ENCODE data around the gene PRDM16.

PRDM16 gene

GRCh38 chr1:3327389-3327702 lies 258.3 kb downstream of the PRDM16 start:
- Histone ChIP-seq H3K9me3 (ENCODE audit: insufficient read depth, low read length, severe bottlenecking) (no peaks in the 10 kb centered on the region), H2AFZ (ENCODE audit: low read depth, low read length) (no peak overlapping the region), H3K9ac (ENCODE audit: low read depth, low read length) (no peak overlapping the region), H3K36me3 (ENCODE audit: insufficient read depth, low read length) (no peaks in the 10 kb centered on the region), H3K79me2 (ENCODE audit: insufficient read depth, low read length) (no peaks in the 10 kb centered on the region), H3K4me2 (ENCODE audit: insufficient read depth, low read length) (no peak overlapping the region), H3K4me3 (ENCODE audit: low read depth in 1 of 2, low read length in 2 of 2) (no peak overlapping the region), H3K27me3 (ENCODE audit: insufficient read depth, low read length, poor library complexity) (no peaks in the 10 kb centered on the region), H3K4me1 (ENCODE audit: insufficient read depth, low read length) (no peaks in the 10 kb centered on the region), H3K27ac (ENCODE audit: low read length) (no peak overlapping the region), H4K20me1 (ENCODE audit: insufficient read depth, low read length) (no peaks in the 10 kb centered on the region)
- ATAC-seq (ENCODE audit: insufficient read depth, low read depth), result no peak
- TF ChIP-seq CTCF (IDR thresholded peaks at IDR 0.05; ENCODE audit: borderline replicate concordance, extremely low read depth, low read length, poor library complexity, severe bottlenecking) (no peak), EZH2 (IDR thresholded peaks at IDR 0.05; ENCODE audit: borderline replicate concordance, low read depth, low read length, severe bottlenecking) (no peak)
- DNase-seq, result no peak

- DNase-seq, result no peak
- Histone ChIP-seq H3K36me3 (ENCODE audit: insufficient read depth, low read length) (no peaks in the 10 kb centered on the region), H3K27ac (ENCODE audit: low read length) (no peak overlapping the region)
These were observed 259.1 kb downstream of the PRDM16 start for GRCh38 chr1:3327936-3328590.

DNA sequence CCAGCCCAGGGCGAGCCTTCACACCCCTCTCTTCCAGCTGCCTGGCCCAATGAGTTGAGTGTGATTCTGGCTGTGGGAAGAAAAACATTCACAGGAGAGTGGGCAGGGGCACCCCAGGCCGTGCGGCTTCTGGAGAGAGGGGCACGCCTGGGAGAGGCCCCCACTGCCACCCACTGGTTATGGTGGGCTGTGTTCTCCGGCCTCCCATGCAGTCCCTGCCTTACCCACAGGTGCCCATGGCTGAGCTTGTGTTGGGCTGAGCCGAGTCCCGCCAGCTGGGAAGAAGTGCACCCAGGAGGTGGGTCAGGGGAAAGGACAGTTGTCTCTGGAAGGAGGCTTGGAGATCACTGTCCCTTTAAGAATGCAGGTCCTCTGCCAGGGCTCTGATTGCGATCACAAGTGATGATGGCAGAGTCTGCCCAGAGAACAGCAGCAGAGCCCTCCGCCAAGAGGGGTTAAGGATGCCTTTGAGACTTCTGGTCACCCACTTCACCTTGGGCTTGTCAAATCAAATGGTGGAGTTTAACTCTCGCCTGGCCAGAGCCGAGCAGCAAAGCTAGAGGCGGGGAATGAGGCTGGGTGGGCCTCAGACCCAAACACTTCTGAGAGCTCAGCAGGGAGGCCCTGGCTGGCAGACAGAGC lies 260.8 kb downstream of the PRDM16 start:
- no peak overlapping the region for H2AFZ ChIP-seq (ENCODE audit: low read depth, low read length)
- no peak overlapping the region for H3K27ac ChIP-seq (ENCODE audit: low read length)
- H3K4me2 ChIP-seq (ENCODE audit: insufficient read depth, low read length), result no peak overlapping the region
- no peaks in the 10 kb centered on the region for H4K20me1 ChIP-seq (ENCODE audit: insufficient read depth, low read length)
- ATAC-seq (ENCODE audit: insufficient read depth, low read depth), result no peak
- H3K36me3 ChIP-seq (ENCODE audit: insufficient read depth, low read length), result no peaks in the 10 kb centered on the region
- no peak for DNase-seq
- H3K4me3 ChIP-seq (ENCODE audit: low read depth in 1 of 2, low read length in 2 of 2), result no peak overlapping the region
- H3K9me3 ChIP-seq (ENCODE audit: insufficient read depth, low read length, severe bottlenecking), result no peaks in the 10 kb centered on the region
- no peaks in the 10 kb centered on the region for H3K27me3 ChIP-seq (ENCODE audit: insufficient read depth, low read length, poor library complexity)
- no peaks in the 10 kb centered on the region for H3K79me2 ChIP-seq (ENCODE audit: insufficient read depth, low read length)
- H3K4me1 ChIP-seq (ENCODE audit: insufficient read depth, low read length), result no peaks in the 10 kb centered on the region
- H3K9ac ChIP-seq (ENCODE audit: low read depth, low read length), result no peak overlapping the region
- TF ChIP-seq EZH2 (IDR thresholded peaks at IDR 0.05; ENCODE audit: borderline replicate concordance, low read depth, low read length, severe bottlenecking), result no peak
- no peak for TF ChIP-seq CTCF (IDR thresholded peaks at IDR 0.05; ENCODE audit: borderline replicate concordance, extremely low read depth, low read length, poor library complexity, severe bottlenecking)

More at GRCh38 chr1:3327936-3328590, 259.1 kb downstream of the PRDM16 start:
- H3K4me2 ChIP-seq (ENCODE audit: insufficient read depth, low read length), result no peak overlapping the region
- H4K20me1 ChIP-seq (ENCODE audit: insufficient read depth, low read length), result no peaks in the 10 kb centered on the region
- ATAC-seq (ENCODE audit: insufficient read depth, low read depth), result no peak
- no peak for TF ChIP-seq CTCF (IDR thresholded peaks at IDR 0.05; ENCODE audit: borderline replicate concordance, extremely low read depth, low read length, poor library complexity, severe bottlenecking)
- no peak for TF ChIP-seq EZH2 (IDR thresholded peaks at IDR 0.05; ENCODE audit: borderline replicate concordance, low read depth, low read length, severe bottlenecking)
- no peaks in the 10 kb centered on the region for H3K79me2 ChIP-seq (ENCODE audit: insufficient read depth, low read length)
- H2AFZ ChIP-seq (ENCODE audit: low read depth, low read length), result no peak overlapping the region
- no peaks in the 10 kb centered on the region for H3K9me3 ChIP-seq (ENCODE audit: insufficient read depth, low read length, severe bottlenecking)
- no peaks in the 10 kb centered on the region for H3K4me1 ChIP-seq (ENCODE audit: insufficient read depth, low read length)
- no peak overlapping the region for H3K4me3 ChIP-seq (ENCODE audit: low read depth in 1 of 2, low read length in 2 of 2)
- H3K27me3 ChIP-seq (ENCODE audit: insufficient read depth, low read length, poor library complexity), result no peaks in the 10 kb centered on the region
- H3K9ac ChIP-seq (ENCODE audit: low read depth, low read length), result no peak overlapping the region
